T-cell (primary cell): ENCODE data around the gene SOX6. TPM values are rescaled to one million over a fixed set of nuclear protein-coding genes. Genes with fewer than 3 reads are reported as not detected.
"Not testable (repeated sequence)": the region's sequence is repeated elsewhere in the genome, so short reads cannot be mapped to it uniquely, and the experiment has no call there.

Experiments used
- ATAC-seq, 4 experiments: fragments of 200-7000 bp in 3 of 4; fragments of 150-1000 bp in 1 of 4; cut with Tn5 transposase; replicated peaks in 1 of 4; 1 replicate in 3 of 4; 2 replicates in 1 of 4; pipeline ENCODE4 v1.10.0; 2021; ENCODE audit warnings: moderate library complexity in 3 of 4, mild to moderate bottlenecking in 2 of 4, moderate number of reproducible peaks in 1 of 4
- CTCF ChIA-PET, 2 donors: fragments of 300-600 bp; sonication (Branson Sonifier 250); formaldehyde crosslinking; loops; one replicate each; lab custom pipeline; 2022; ENCODE audit warnings: antibody characterized with exemption in 2 of 2; lab: Charles Lee
- POLR2A ChIA-PET, 2 donors: fragments of 300-600 bp; sonication (Branson Sonifier 250); formaldehyde crosslinking; loops; one replicate each; lab custom pipeline; 2022; ENCODE audit warnings: antibody characterized with exemption in 2 of 2; lab: Charles Lee
- DNase-seq, 35 experiments: peaks; one replicate each; pipeline versions ENCODE4 v3.0.0 to v3.0.0-alpha.2; 2013 to 2023
- H3K27ac ChIP-seq: one replicate; pipeline ENCODE4 v1.5.1; 2013; ENCODE audit warnings: low read length
- H3K27me3 ChIP-seq, 2 experiments: replicated peaks in 1 of 2; 1 replicate in 1 of 2; 2 replicates in 1 of 2; pipeline versions ENCODE4 v1.6.1 to v1.7.0; 2013; ENCODE audit warnings: low read length in 1 of 2, mixed read lengths in 1 of 2; ENCODE audit not compliant: control insufficient read depth in 2 of 2, insufficient read depth in 2 of 2; ENCODE audit errors: extremely low read depth in 1 of 2
- H3K36me3 ChIP-seq, 2 donors: 1 replicate in 1 of 2; 2 replicates in 1 of 2; pipeline versions ENCODE4 v1.6.1 to v1.7.0; 2013; ENCODE audit warnings: low read length in 1 of 2; ENCODE audit not compliant: control insufficient read depth in 2 of 2, insufficient read depth in 1 of 2; ENCODE audit errors: extremely low read depth in 1 of 2
- H3K4me1 ChIP-seq, 2 experiments: 1 replicate in 1 of 2; 2 replicates in 1 of 2; pipeline versions ENCODE4 v1.6.1 to v1.7.0; 2013; ENCODE audit warnings: low read length in 2 of 2, mixed read lengths in 1 of 2; ENCODE audit not compliant: insufficient read depth in 2 of 2, control insufficient read depth in 1 of 2; ENCODE audit errors: extremely low read depth in 1 of 2
- H3K4me3 ChIP-seq, 2 donors: 1 replicate in 1 of 2; 2 replicates in 1 of 2; pipeline versions ENCODE4 v1.5.1 to v1.7.0; 2013; ENCODE audit warnings: mild to moderate bottlenecking in 2 of 2, low read length in 1 of 2, moderate library complexity in 1 of 2; ENCODE audit not compliant: control insufficient read depth in 1 of 2; ENCODE audit errors: extremely low read depth in 1 of 2
- H3K9me3 ChIP-seq: 2 replicates; pipeline ENCODE4 v1.7.0; 2013
- H3K27ac Mint-ChIP-seq, 2 donors: one replicate each; pipeline ENCODE4 v1.8.0; 2020 to 2021; ENCODE audit warnings: mild to moderate bottlenecking in 2 of 2, mixed read lengths in 2 of 2
- H3K27me3 Mint-ChIP-seq, 2 donors: one replicate each; pipeline ENCODE4 v1.8.0; 2021 to 2022; ENCODE audit warnings: mixed read lengths in 2 of 2
- H3K36me3 Mint-ChIP-seq: one replicate; pipeline ENCODE4 v1.8.0; 2021; ENCODE audit warnings: mixed read lengths
- H3K4me1 Mint-ChIP-seq, 3 donors: one replicate each; pipeline ENCODE4 v1.8.0; 2020 to 2022; ENCODE audit warnings: mixed read lengths in 3 of 3, mild to moderate bottlenecking in 1 of 3
- H3K4me3 Mint-ChIP-seq, 3 donors: one replicate each; pipeline ENCODE4 v1.8.0; 2020 to 2022; ENCODE audit warnings: mild to moderate bottlenecking in 3 of 3, mixed read lengths in 3 of 3, moderate library complexity in 3 of 3
- H3K9me3 Mint-ChIP-seq, 3 donors: one replicate each; pipeline ENCODE4 v1.8.0; 2020 to 2022; ENCODE audit warnings: mixed read lengths in 3 of 3
- WGBS: methylation state at CpG from one replicate; pipeline ENCODE4 v1.1.5; 2013; ENCODE audit warnings: missing lambda C conversion rate; ENCODE audit not compliant: insufficient coverage; 5-methylcytosine and 5-hydroxymethylcytosine counted together
- total RNA-seq, 35 experiments: library from RNA in 6 of 35; stranded (reverse) in 6 of 35; fragments of 120-200 nt in 1 of 35; gene quantifications; one replicate each; pipeline versions ENCODE4 v1.2.1 to v1.2.4 and lab custom pipeline; 2013 to 2026

The SOX6 gene
- total RNA-seq, 5 donors from 2014 or later (not counting 1 experiment from before 2014, with no cell fraction given), result 0.16 TPM; not detected in 4

DNA sequence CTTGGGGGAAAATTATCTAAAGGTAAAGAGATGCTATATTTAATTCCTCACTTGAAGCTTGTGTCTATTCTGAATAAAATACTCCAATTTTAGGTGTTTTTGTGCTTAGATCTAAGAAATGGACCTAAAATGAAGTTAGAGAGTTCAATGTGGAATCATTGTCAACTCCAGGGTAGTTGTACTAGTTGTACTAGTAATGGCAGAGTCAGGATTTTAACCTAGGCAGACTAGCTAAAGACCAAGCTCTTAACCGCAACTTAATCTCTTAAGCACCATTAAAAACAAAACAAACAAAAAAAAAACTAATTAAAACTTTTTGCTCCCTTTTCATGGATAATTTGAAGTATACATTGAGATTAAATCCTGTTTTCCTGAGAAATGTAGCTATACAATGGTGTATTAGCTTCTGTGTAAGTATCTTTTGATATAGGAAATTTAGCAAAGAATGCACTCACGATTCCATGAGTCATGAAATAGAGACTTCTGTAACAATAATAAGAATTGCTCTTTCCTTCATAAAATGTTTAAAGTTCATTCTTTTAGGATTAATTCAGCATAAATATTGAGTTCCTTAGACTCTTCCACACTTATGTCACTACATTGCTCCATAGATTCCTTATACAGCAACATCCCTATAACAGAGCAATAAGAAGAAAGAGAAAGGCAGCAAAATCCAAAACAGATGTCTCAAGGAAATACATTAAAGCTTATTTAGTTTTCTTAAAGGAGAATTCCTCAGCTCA is 26.5 kb upstream of the SOX6 start:
- Histone ChIP-seq H3K9me3 (no peaks in the 10 kb centered on the region), H3K4me1 (no peaks in the 10 kb centered on the region), H3K27me3 (no peaks in the 10 kb centered on the region), H3K4me3 (no peak overlapping the region), H3K36me3 (no peaks in the 10 kb centered on the region), H3K27ac (no peak overlapping the region)
- peaks cover 0 to 2% (median 0%) of the 10 kb centered on the region in 3 donors for H3K9me3 Mint-ChIP-seq
- ATAC-seq (no peak), DNase-seq (no peak)
- H3K36me3 Mint-ChIP-seq, result no peaks in the 10 kb centered on the region
- no peaks in the 10 kb centered on the region for H3K27me3 Mint-ChIP-seq
- no peak overlapping the region for H3K4me3 Mint-ChIP-seq
- no peaks in the 10 kb centered on the region for H3K4me1 Mint-ChIP-seq
- POLR2A ChIA-PET, result no interaction called here
- H3K27ac Mint-ChIP-seq, result no peak overlapping the region
- WGBS, result no CpG with 5 or more reads among the region's 2 CpGs
- CTCF ChIA-PET, result no interaction called here

DNA sequence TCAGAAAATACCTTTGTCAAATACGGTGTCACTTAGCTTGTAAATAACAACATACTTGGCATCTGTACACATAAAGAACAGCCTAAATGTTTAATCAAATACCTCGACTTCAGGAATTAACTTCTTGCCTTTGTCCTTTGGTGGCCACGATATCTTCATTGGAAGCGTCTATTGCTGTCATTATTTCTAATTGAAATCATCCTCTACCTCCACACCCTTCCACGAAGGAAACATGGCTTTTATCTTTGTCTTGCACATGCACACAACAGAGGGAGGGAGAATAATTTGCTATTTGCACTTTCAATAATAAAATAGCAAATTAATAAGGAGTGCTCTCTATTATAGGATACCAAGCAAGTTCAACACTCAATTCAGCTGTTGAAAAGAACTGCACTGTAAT is 25.8 kb upstream of the SOX6 start:
- Mint-ChIP-seq H3K27me3 (no peaks in the 10 kb centered on the region), H3K27ac (no peak overlapping the region)
- CTCF ChIA-PET, result no interaction called here

DNA sequence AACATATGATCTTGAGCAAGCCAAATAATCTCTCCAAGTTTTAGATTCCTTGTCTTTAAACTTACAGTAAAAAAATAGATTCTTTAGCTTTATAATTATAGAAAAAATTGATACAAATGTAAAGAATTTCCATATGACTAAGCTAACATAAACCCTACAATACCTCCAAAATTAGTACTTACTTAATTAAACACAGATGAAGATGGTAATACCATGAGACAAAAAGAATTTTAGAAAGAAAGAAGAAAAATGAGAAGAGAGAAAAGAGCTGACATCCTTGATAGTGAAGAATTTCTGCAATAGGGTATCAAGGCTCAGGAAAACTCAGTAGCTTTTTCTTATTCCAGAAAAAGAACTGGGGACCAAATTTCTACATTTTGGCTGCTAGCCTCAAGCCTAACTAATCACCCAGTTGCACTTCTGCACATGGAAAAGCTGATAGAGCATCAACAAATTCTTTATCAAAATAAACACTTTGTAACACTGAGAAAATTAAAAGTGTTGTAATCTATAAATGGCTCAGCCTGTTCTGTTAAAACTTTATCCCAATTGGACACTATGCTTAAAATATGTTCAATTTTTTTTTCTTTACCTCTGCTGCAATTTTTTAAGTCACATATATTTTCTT is 24.7 kb upstream of the SOX6 start:
- Mint-ChIP-seq H3K4me1 (no peaks in the 10 kb centered on the region), H3K27me3 (no peaks in the 10 kb centered on the region), H3K36me3 (no peaks in the 10 kb centered on the region), H3K9me3 (peaks cover 0 to 7% (median 3%) of the 10 kb centered on the region in 3 donors), H3K4me3 (no peak overlapping the region), H3K27ac (no peak overlapping the region)
- no peaks in the 10 kb centered on the region for H3K36me3 ChIP-seq
- no peak for DNase-seq
- H3K4me1 ChIP-seq, result no peaks in the 10 kb centered on the region
- no peaks in the 10 kb centered on the region for H3K9me3 ChIP-seq
- no peak for ATAC-seq
- no peak overlapping the region for H3K27ac ChIP-seq
- ChIA-PET CTCF (no interaction called here), POLR2A (no interaction called here)
- H3K27me3 ChIP-seq, result no peaks in the 10 kb centered on the region
- no peak overlapping the region for H3K4me3 ChIP-seq

More for the DNA sequence above, 25.8 kb upstream of the SOX6 start:
- DNase-seq (no peak), ATAC-seq (no peak)
- H3K9me3 Mint-ChIP-seq, result peaks cover 0 to 5% (median 0%) of the 10 kb centered on the region in 3 donors
- H3K9me3 ChIP-seq, result no peaks in the 10 kb centered on the region
- H3K27me3 ChIP-seq, result no peaks in the 10 kb centered on the region
- H3K4me1 Mint-ChIP-seq, result no peaks in the 10 kb centered on the region
- no peaks in the 10 kb centered on the region for H3K36me3 Mint-ChIP-seq
- H3K4me3 Mint-ChIP-seq, result no peak overlapping the region
- no peaks in the 10 kb centered on the region for H3K36me3 ChIP-seq
- no peak overlapping the region for H3K4me3 ChIP-seq
- H3K4me1 ChIP-seq, result no peaks in the 10 kb centered on the region
- H3K27ac ChIP-seq, result no peak overlapping the region
- POLR2A ChIA-PET, result no interaction called here
- 69% methylated on average over 2 of the region's 5 CpGs for WGBS

DNA sequence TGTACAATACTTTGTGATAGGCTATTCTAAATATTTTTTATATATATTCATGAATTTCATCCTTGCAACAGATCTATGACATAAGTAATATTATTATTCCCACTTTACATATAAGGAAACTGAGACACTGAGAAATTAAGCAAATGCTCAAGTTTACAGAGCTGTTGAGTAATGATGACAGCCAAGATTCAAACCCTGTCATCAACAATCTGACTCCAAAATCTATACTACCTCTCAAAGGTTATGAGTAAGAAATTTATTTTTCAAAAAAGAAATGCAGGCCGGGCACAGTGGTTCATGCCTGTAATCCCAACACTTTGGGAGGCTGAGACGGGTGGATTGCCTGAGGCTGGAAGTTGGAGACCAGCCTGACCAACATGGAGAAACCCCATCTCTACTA is 22.6 kb upstream of the SOX6 start:
- H3K36me3 ChIP-seq, result no peaks in the 10 kb centered on the region
- ATAC-seq (no peak), DNase-seq (no peak)
- no peaks in the 10 kb centered on the region for H3K27me3 ChIP-seq
- WGBS, result no CpG with 5 or more reads among the region's 2 CpGs
- Mint-ChIP-seq H3K4me1 (no peaks in the 10 kb centered on the region), H3K4me3 (no peak overlapping the region), H3K9me3 (peaks cover 0 to 10% (median 6%) of the 10 kb centered on the region in 3 donors), H3K27me3 (no peaks in the 10 kb centered on the region), H3K27ac (no peak overlapping the region), H3K36me3 (no peaks in the 10 kb centered on the region)
- ChIA-PET POLR2A (no interaction called here), CTCF (no interaction called here)
- H3K27ac ChIP-seq, result no peak overlapping the region
- H3K9me3 ChIP-seq, result no peaks in the 10 kb centered on the region
- no peaks in the 10 kb centered on the region for H3K4me1 ChIP-seq
- no peak overlapping the region for H3K4me3 ChIP-seq

DNA sequence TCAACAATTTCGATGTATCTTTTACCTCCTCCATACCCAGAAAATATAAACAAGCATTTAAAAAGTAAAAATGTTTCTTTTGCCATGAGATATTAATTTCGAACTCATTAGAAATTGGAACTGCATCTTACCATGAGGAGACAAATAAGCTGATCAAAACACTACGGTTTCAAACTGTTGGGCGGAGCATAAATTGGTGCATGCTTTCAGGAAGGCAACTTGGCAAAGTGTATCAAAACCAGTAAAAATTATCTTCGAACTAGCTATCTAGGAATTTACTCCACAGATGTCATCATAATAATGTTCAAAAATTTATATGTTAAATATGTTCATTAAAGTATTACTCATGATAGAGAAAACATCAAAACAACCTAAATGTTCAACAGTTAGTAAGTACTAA is 21.4 kb upstream of the SOX6 start:
- Histone ChIP-seq H3K9me3 (no peaks in the 10 kb centered on the region), H3K27me3 (no peaks in the 10 kb centered on the region), H3K36me3 (no peaks in the 10 kb centered on the region), H3K4me3 (no peak overlapping the region), H3K27ac (no peak overlapping the region), H3K4me1 (no peaks in the 10 kb centered on the region)
- WGBS, result 80% methylated on average over 1 of the region's 5 CpGs
- Mint-ChIP-seq H3K27me3 (no peaks in the 10 kb centered on the region), H3K36me3 (no peaks in the 10 kb centered on the region), H3K4me1 (no peaks in the 10 kb centered on the region), H3K27ac (no peak overlapping the region), H3K9me3 (peaks cover 0 to 10% (median 10%) of the 10 kb centered on the region in 3 donors), H3K4me3 (no peak overlapping the region)
- DNase-seq (no peak), ATAC-seq (no peak)
- CTCF ChIA-PET, result no interaction called here
- POLR2A ChIA-PET, result no interaction called here

DNA sequence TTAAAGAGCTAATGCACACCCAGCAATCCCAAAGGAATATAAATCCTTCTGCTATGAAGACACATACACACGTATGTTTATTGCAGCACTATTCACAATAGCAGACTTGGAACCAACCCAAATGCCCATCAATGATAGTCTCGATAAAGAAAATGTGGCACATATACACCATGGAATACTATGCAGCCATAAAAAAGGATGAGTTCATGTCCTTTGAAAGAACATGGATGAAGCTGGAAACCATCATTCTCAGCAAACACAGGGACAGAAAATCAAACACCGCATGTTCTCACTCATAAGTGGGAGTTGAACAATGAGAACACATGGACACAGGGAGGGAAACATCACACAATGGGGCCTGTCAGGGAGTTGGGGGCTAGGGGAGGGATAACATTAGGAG is 19.3 kb upstream of the SOX6 start:
- H3K4me3 ChIP-seq, H3K4me1 ChIP-seq, H3K27ac ChIP-seq, H3K36me3 Mint-ChIP-seq, POLR2A ChIA-PET, H3K27me3 ChIP-seq, DNase-seq, H3K36me3 ChIP-seq, ATAC-seq, H3K9me3 ChIP-seq, H3K27ac Mint-ChIP-seq, H3K4me1 Mint-ChIP-seq, H3K4me3 Mint-ChIP-seq, H3K27me3 Mint-ChIP-seq: not testable (repeated sequence)
- CTCF ChIA-PET, result interaction anchor here in 1 of 2 donors (0.7 kb wide), 1 partner anchor 252 kb away, joined by 3 read pairs; no protein-coding TSS in a partner anchor
- no CpG with 5 or more reads among the region's 3 CpGs for WGBS
- H3K9me3 Mint-ChIP-seq, result peaks cover 4 to 22% (median 13%) of the 10 kb centered on the region in 3 donors
